K562 treated with DMSO at 1 percent for 48 hours (cell line): ENCODE measurements around the gene ZNF382. TPM values are rescaled to one million over a fixed set of nuclear protein-coding genes. Genes with fewer than 3 reads are reported as not detected.

Experiments
- total RNA-seq: library from RNA; unstranded; fragments of 300-600 nt; gene quantifications from 2 replicates; pipeline ENCODE4 v1.2.3, GENCODE V29; 2022; ENCODE audit warnings: low replicate concordance; ENCODE audit errors: extremely low read depth

ZNF382 gene
- total RNA-seq: not detected in 2 replicates

DNA sequence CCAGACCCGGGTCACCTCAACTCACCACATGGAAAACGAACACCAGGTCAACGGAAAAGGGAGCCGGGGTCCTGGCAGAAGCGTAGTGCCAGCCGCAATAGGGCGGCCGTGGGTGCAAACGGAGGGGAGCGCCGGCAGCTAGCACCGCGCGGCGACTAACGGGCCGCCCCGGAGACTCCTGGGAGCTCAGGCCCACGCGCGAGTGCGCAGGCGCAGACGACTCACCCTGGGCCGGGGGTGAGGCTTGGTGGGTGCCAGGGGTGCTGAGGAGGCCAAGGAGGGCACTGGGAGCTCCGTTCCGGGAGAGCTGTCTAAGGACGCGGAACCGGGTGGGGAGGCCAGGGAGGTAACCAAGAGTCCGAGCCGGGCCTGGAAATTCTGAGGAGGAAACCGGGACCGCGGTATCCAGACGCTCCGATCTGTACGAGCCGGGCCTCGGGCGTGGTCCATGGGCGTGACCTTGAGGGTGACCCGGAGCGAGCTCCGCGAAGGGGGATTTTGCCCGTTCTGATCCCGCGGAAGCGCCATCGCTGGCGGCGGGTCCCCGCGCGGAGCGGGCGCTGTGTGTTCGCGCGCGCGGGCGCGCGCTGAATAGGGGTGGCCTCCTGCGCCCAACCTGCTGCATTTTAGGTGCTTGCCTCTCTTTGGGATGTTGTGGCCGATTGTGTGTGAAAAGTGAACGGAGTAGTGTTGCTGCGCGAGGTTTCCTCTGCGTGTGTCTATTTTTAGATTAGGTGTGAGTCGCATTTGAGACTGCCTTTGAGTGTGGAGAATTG, at the start of gene ZNF382:
ZNF382 (plus strand) TSS at position 213 of the 776 bp plus-strand sequence. CDS start 4,602 bp downstream, outside the sequence.

DNA sequence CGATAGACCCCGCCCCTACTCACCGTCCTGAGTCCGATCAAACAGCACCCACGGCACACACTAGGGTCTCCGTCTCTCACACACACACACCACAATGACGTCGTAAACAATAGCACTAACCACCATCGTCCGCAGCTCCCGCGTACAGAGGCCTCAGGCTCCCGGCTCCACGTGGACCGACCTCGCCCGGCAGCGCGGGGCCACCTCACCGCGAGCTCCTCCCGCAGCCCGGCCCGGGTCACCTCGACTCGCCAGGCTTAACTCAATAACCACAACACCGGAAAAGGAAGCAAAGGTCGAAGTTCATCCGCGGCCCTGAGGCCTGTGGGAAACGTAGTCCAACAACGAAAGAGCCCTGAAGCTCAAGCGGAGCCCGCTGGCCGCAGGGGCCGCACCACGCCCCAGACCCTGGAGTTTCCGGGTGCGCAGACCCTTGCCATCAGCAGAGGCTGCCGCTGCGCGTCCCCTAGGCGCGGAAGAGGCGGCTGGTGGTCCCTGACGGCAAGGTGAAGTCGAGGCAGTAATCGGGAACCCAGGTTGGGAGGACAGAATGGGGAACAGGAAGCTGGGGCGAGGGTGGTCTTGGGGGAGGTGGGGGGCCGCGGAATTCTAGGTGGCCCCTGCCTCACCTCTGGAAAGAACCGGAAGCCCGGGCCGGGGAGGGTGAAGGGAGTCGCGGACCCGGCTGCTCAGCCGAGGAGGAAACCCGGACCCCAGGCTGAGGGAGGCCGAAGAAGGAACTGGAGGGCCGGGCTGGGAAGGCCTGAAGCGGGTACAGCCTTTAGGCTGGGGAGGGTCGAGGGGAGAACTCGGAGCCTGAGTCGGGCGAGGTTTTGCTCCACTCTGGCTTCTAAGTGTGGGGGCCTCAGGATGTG, 31.9 kb upstream of the ZNF382 start, which contains the start of gene ZNF529:
ZNF529 (minus strand) TSS at position 273 of the 875 bp plus-strand sequence. CDS start 946 bp downstream, outside the sequence.

Other genes with a start within 250 kb of the ZNF382 start
- not detected in 2 replicates for gene ZFP14, start 226.1 kb upstream of the ZNF382 start, total RNA-seq
- gene ZFP82, start 186.7 kb upstream of the ZNF382 start, total RNA-seq: not detected in 2 replicates
- gene ZNF566, start 115.8 kb upstream of the ZNF382 start, total RNA-seq: not detected in 2 replicates
- gene ZNF260, start 77.0 kb upstream of the ZNF382 start, total RNA-seq: not detected in 2 replicates
- not detected in 2 replicates for gene ZNF529, start 32.0 kb upstream of the ZNF382 start, total RNA-seq
- not detected in 2 replicates for gene ZNF461, start 61.5 kb downstream of the ZNF382 start, total RNA-seq
- gene ZNF567, start 82.3 kb downstream of the ZNF382 start, total RNA-seq: not detected in 2 replicates
- not detected in 2 replicates for gene ZNF850, start 167.5 kb downstream of the ZNF382 start, total RNA-seq
- gene ZNF790, start 233.1 kb downstream of the ZNF382 start, total RNA-seq: not detected in 2 replicates
- not detected in 2 replicates for gene ZNF345, start 245.6 kb downstream of the ZNF382 start, total RNA-seq